BLaER1 treated with 17β-estradiol and CSF1 and Interleukin-3, amounts not matched to agents 10 nM and 100 nM (cell line): ENCODE measurements around the gene SFRP2.

Source experiments
- H3K27ac ChIP-seq, 11 experiments: shearing (Covaris generic); formaldehyde crosslinking; 2 replicates each; pipeline ENCODE4 v1.8.1; 2022
- H3K27me3 ChIP-seq, 11 experiments: shearing (Covaris generic); formaldehyde crosslinking; 2 replicates each; pipeline ENCODE4 v1.8.1; 2022
- H3K36me3 ChIP-seq, 11 experiments: shearing (Covaris generic); formaldehyde crosslinking; 2 replicates each; pipeline ENCODE4 v1.8.1; 2022
- H3K4me1 ChIP-seq, 10 experiments: shearing (Covaris generic); formaldehyde crosslinking; 2 replicates each; pipeline ENCODE4 v1.8.1; 2022
- H3K4me2 ChIP-seq, 11 experiments: shearing (Covaris generic); formaldehyde crosslinking; 2 replicates each; pipeline ENCODE4 v1.8.1; 2022
- H3K4me3 ChIP-seq, 10 experiments: shearing (Covaris generic); formaldehyde crosslinking; 2 replicates each; pipeline ENCODE4 v1.8.1; 2022
- H3K9ac ChIP-seq, 11 experiments: shearing (Covaris generic); formaldehyde crosslinking; 2 replicates each; pipeline ENCODE4 v1.8.1; 2022
- H3K9me3 ChIP-seq, 11 experiments: shearing (Covaris generic); formaldehyde crosslinking; replicated peaks in 1 of 11; 2 replicates each; pipeline ENCODE4 v1.8.1; 2022
- H4K20me1 ChIP-seq, 11 experiments: shearing (Covaris generic); formaldehyde crosslinking; 2 replicates each; pipeline ENCODE4 v1.8.1; 2022
- Cebpa-rat ChIP-seq, 11 experiments: shearing (Covaris generic); IDR thresholded peaks; 2 replicates each; pipeline ENCODE4 v1.8.1; 2022

Gene SFRP2

GRCh38 chr4:153781717-153782416 lies 7.0 kb downstream of the SFRP2 start:
- H3K4me3 ChIP-seq = no peak overlapping the region

GRCh38 chr4:153781280-153781679 lies 7.6 kb downstream of the SFRP2 start:
- Histone ChIP-seq H3K36me3 (no peaks in the 10 kb centered on the region), H3K27ac (no peak overlapping the region), H3K4me1 (peaks cover 0 to 15% (median 0%) of the 10 kb centered on the region in 10 experiments; a peak in 6 of 20 replicates), H3K4me2 (peak overlapping the region in 2 of 11 experiments; percentile 25 to 43; a peak in 5 of 22 replicates), H3K4me3 (no peak overlapping the region), H3K27me3 (peaks cover 4 to 9% (median 5%) of the 10 kb centered on the region in 11 experiments), H3K9me3 (peaks cover 0 to 11% (median 7%) of the 10 kb centered on the region in 11 experiments; a peak in 9 of 22 replicates), H3K9ac (no peak overlapping the region), H4K20me1 (peaks cover 0 to 4% (median 0%) of the 10 kb centered on the region in 11 experiments; a peak in 2 of 22 replicates)
- no peak for TF ChIP-seq Cebpa-rat (IDR thresholded peaks at IDR 0.05)

More at GRCh38 chr4:153781717-153782416, 7.0 kb downstream of the SFRP2 start:
- Histone ChIP-seq H3K36me3 (no peaks in the 10 kb centered on the region), H4K20me1 (peaks cover 0 to 8% (median 0%) of the 10 kb centered on the region in 11 experiments; a peak in 3 of 22 replicates), H3K27ac (no peak overlapping the region), H3K27me3 (peaks cover 10 to 15% (median 11%) of the 10 kb centered on the region in 11 experiments), H3K9me3 (peaks cover 0 to 11% (median 7%) of the 10 kb centered on the region in 11 experiments; a peak in 9 of 22 replicates), H3K4me1 (peaks cover 0 to 15% (median 0%) of the 10 kb centered on the region in 10 experiments; a peak in 6 of 20 replicates), H3K4me2 (no peak overlapping the region), H3K9ac (no peak overlapping the region)
- no peak for TF ChIP-seq Cebpa-rat (IDR thresholded peaks at IDR 0.05)

DNA sequence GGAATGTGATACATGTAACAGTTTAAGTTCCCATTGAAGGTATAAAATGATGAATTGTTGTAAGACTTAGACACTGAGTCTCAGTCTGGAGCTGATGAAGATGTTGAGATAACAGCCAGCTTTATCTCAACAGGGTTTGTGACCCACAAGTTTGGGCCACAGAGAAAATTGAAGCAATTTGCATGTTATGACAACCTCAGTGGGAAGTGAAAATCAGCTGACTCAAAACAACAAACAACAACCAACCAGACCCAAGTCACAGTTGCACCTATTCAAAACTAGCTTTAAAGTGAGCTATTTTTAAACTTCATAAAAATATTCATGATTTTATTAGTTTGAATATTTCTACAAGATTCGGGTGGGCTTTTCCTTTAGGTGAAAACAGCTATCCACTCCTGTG lies 8.0 kb downstream of the SFRP2 start:
- H3K36me3 ChIP-seq = no peaks in the 10 kb centered on the region
- H3K4me1 ChIP-seq = peaks cover 0 to 15% (median 0%) of the 10 kb centered on the region in 10 experiments; a peak in 6 of 20 replicates
- H3K27me3 ChIP-seq = peaks cover 0 to 5% (median under 1%) of the 10 kb centered on the region in 11 experiments; a peak in 19 of 22 replicates
- H3K27ac ChIP-seq = no peak overlapping the region
- no peak overlapping the region for H3K4me3 ChIP-seq
- no peaks in the 10 kb centered on the region for H4K20me1 ChIP-seq
- peak overlapping the region in 2 of 11 experiments; percentile 25 to 43; a peak in 5 of 22 replicates for H3K4me2 ChIP-seq
- TF ChIP-seq Cebpa-rat (IDR thresholded peaks at IDR 0.05) = no peak
- peaks cover 0 to 11% (median 7%) of the 10 kb centered on the region in 11 experiments; a peak in 9 of 22 replicates for H3K9me3 ChIP-seq
- no peak overlapping the region for H3K9ac ChIP-seq

GRCh38 chr4:153780221-153780620 lies 8.7 kb downstream of the SFRP2 start:
- Histone ChIP-seq H4K20me1 (no peaks in the 10 kb centered on the region), H3K9ac (no peak overlapping the region), H3K4me1 (peaks cover 0 to 15% (median 0%) of the 10 kb centered on the region in 10 experiments; a peak in 6 of 20 replicates), H3K4me2 (peak overlapping the region in 4 of 11 experiments; percentile 19 to 43 (median 34); a peak in 5 of 22 replicates), H3K4me3 (no peak overlapping the region), H3K9me3 (peaks cover 0 to 11% (median 7%) of the 10 kb centered on the region in 11 experiments; a peak in 9 of 22 replicates), H3K27me3 (peaks cover 0 to 5% (median 0%) of the 10 kb centered on the region in 11 experiments; a peak in 1 of 22 replicates), H3K27ac (no peak overlapping the region), H3K36me3 (no peaks in the 10 kb centered on the region)
- TF ChIP-seq Cebpa-rat (IDR thresholded peaks at IDR 0.05) = no peak

DNA sequence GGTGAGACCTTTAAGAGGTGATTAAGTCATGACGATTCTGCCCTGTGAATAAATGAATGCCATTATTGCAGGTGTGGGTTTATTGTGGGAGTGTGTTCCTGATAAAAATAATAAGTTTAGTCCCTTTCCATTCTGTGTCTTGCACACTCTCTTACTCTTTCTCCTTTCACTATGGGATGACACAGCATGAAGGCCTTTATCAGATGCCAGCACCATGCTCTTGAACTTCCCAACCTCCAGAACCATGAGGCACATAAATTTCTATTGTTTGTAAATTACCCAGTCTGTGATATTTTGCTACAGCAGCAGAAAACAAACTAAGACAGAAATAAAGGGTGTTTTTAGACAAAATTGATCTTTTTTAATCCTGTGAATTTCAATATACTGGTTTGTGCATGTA lies 10.5 kb downstream of the SFRP2 start:
- Histone ChIP-seq H3K36me3 (no peaks in the 10 kb centered on the region), H3K27ac (no peak overlapping the region), H3K9ac (no peak overlapping the region), H3K9me3 (peaks cover 0 to 11% (median 7%) of the 10 kb centered on the region in 11 experiments; a peak in 9 of 22 replicates), H4K20me1 (no peaks in the 10 kb centered on the region), H3K4me2 (no peak overlapping the region), H3K27me3 (no peaks in the 10 kb centered on the region), H3K4me1 (peaks cover 0 to 15% (median 0%) of the 10 kb centered on the region in 10 experiments; a peak in 6 of 20 replicates), H3K4me3 (no peak overlapping the region)
- TF ChIP-seq Cebpa-rat (IDR thresholded peaks at IDR 0.05) = no peak

DNA sequence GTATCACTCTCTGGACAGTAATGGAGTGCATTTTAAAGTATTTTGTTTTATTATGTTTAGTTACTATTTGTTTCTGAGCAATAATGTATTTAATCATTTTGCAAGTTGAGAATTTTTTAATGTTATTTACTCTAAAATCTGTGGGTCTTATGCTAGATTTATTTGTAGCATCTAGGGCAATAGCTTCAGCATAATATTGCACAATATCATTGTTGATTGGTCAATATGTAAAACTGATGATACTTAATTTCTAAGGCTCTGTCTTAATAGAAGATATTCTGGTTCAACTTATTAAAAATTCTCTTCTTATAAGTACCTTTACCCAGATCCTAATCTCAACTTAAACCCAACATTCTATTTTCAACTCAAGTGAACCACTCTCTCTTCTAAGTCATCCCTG lies 11.5 kb downstream of the SFRP2 start:
- H3K4me2 ChIP-seq = no peak overlapping the region
- no peaks in the 10 kb centered on the region for H3K27me3 ChIP-seq
- no peak overlapping the region for H3K9ac ChIP-seq
- H4K20me1 ChIP-seq = no peaks in the 10 kb centered on the region
- H3K27ac ChIP-seq = no peak overlapping the region
- H3K4me3 ChIP-seq = no peak overlapping the region
- peaks cover 0 to 11% (median 7%) of the 10 kb centered on the region in 11 experiments; a peak in 9 of 22 replicates for H3K9me3 ChIP-seq
- peaks cover 0 to 15% (median 0%) of the 10 kb centered on the region in 10 experiments; a peak in 6 of 20 replicates for H3K4me1 ChIP-seq
- no peaks in the 10 kb centered on the region for H3K36me3 ChIP-seq
- TF ChIP-seq Cebpa-rat (IDR thresholded peaks at IDR 0.05) = peak in 1 of 11 experiments; percentile 29; a peak in 1 of 22 replicates

GRCh38 chr4:153776601-153777000 lies 12.3 kb downstream of the SFRP2 start:
- Histone ChIP-seq H4K20me1 (no peaks in the 10 kb centered on the region), H3K4me3 (no peak overlapping the region), H3K27me3 (no peaks in the 10 kb centered on the region), H3K9me3 (peaks cover 0 to 11% (median 7%) of the 10 kb centered on the region in 11 experiments; a peak in 9 of 22 replicates), H3K36me3 (no peaks in the 10 kb centered on the region), H3K4me1 (peaks cover 0 to 20% (median 0%) of the 10 kb centered on the region in 10 experiments; a peak in 7 of 20 replicates), H3K9ac (no peak overlapping the region), H3K27ac (no peak overlapping the region), H3K4me2 (no peak overlapping the region)
- no peak for TF ChIP-seq Cebpa-rat (IDR thresholded peaks at IDR 0.05)

DNA sequence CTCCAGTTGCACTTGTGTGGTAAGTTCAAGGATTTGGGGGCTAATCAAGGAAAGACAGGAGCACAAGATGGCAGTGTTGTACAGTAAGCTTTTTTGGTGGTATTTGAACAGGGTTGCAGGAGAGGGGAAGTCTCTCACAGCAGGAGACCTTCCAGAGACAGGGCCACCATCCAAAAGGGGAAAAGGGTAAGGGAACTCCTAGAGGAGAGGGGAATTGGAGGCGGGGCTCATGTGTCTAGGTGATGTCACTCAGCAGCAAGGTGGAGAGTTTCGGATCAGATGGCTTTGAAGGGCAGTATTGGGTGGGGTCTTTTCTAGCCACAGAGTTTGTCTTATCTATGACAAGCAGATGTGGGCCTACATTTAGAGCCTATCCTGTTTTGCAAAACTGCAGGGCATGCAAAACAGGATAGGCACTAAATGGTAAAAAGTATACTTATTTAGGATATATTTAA lies 15.6 kb downstream of the SFRP2 start:
- Histone ChIP-seq H3K4me2 (no peak overlapping the region), H3K4me3 (no peak overlapping the region)
- TF ChIP-seq Cebpa-rat (IDR thresholded peaks at IDR 0.05) = no peak

GRCh38 chr4:153771046-153771445 lies 17.8 kb downstream of the SFRP2 start:
- H3K4me3 ChIP-seq = no peak overlapping the region
- H3K27me3 ChIP-seq = no peaks in the 10 kb centered on the region
- H3K36me3 ChIP-seq = no peaks in the 10 kb centered on the region
- no peak overlapping the region for H3K9ac ChIP-seq
- H3K4me2 ChIP-seq = peak overlapping the region in 4 of 11 experiments; percentile 35 to 62 (median 46); a peak in 6 of 22 replicates
- H3K27ac ChIP-seq = no peak overlapping the region
- no peak for TF ChIP-seq Cebpa-rat (IDR thresholded peaks at IDR 0.05)
- H4K20me1 ChIP-seq = no peaks in the 10 kb centered on the region
- peaks cover 0 to 18% (median 0%) of the 10 kb centered on the region in 10 experiments; a peak in 6 of 20 replicates for H3K4me1 ChIP-seq
- H3K9me3 ChIP-seq = peaks cover 0 to 9% (median 6%) of the 10 kb centered on the region in 11 experiments; a peak in 6 of 22 replicates

More for the DNA sequence above, 15.6 kb downstream of the SFRP2 start:
- Histone ChIP-seq H3K27me3 (no peaks in the 10 kb centered on the region), H3K4me1 (peaks cover 0 to 18% (median 0%) of the 10 kb centered on the region in 10 experiments; a peak in 6 of 20 replicates), H4K20me1 (no peaks in the 10 kb centered on the region), H3K9me3 (peaks cover 0 to 6% (median 3%) of the 10 kb centered on the region in 11 experiments; a peak in 8 of 22 replicates), H3K27ac (no peak overlapping the region), H3K36me3 (no peaks in the 10 kb centered on the region), H3K9ac (no peak overlapping the region)
